GM11168 (cell line): ENCODE data around the gene CLMN.

Experiments
- in situ Hi-C: fragments of 300-500 bp; cut with MboI; formaldehyde crosslinking; loops from one replicate; pipeline ENCODE4 v1.12.0; 2022; ENCODE audit warnings: low sequenced_read_pairs; ENCODE audit not compliant: unreplicated experiment

Gene CLMN

GRCh38 chr14:95228240-95228639 lies 91.5 kb downstream of the CLMN start:
- in situ Hi-C loops: no loop called here

- in situ Hi-C loops: no loop called here
These were observed 92.3 kb downstream of the CLMN start for GRCh38 chr14:95227279-95227860.

- in situ Hi-C loops: no loop called here
These were observed 92.9 kb downstream of the CLMN start for GRCh38 chr14:95226801-95227200.

- in situ Hi-C loops: no loop called here
These were observed 94.3 kb downstream of the CLMN start for GRCh38 chr14:95225251-95225887.

GRCh38 chr14:95222870-95223398 lies 96.8 kb downstream of the CLMN start:
- in situ Hi-C loops: no loop called here

GRCh38 chr14:95222151-95222631 lies 97.5 kb downstream of the CLMN start:
- in situ Hi-C loops: no loop called here

- in situ Hi-C loops: no loop called here
These were observed 98.2 kb downstream of the CLMN start for GRCh38 chr14:95221531-95221930.

GRCh38 chr14:95220663-95221231 lies 99.0 kb downstream of the CLMN start:
- in situ Hi-C loops: no loop called here

GRCh38 chr14:95218472-95219193 lies 101.1 kb downstream of the CLMN start:
- in situ Hi-C loops: no loop called here

GRCh38 chr14:95218006-95218405 lies 101.7 kb downstream of the CLMN start:
- in situ Hi-C loops: no loop called here

- in situ Hi-C loops: no loop called here
These were observed 102.3 kb downstream of the CLMN start for GRCh38 chr14:95217391-95217900.

GRCh38 chr14:95216008-95216407 lies 103.7 kb downstream of the CLMN start:
- in situ Hi-C loops: no loop called here

- in situ Hi-C loops: no loop called here
These were observed 104.5 kb downstream of the CLMN start for GRCh38 chr14:95215094-95215725.

GRCh38 chr14:95213774-95214173 lies 105.9 kb downstream of the CLMN start:
- in situ Hi-C loops: no loop called here

GRCh38 chr14:95211721-95212504 lies 107.8 kb downstream of the CLMN start:
- in situ Hi-C loops: no loop called here

GRCh38 chr14:95210699-95211098 lies 109.0 kb downstream of the CLMN start:
- in situ Hi-C loops: no loop called here

- in situ Hi-C loops: no loop called here
These were observed 111.1 kb downstream of the CLMN start for GRCh38 chr14:95208598-95208997.

GRCh38 chr14:95207475-95208233 lies 112.1 kb downstream of the CLMN start:
- in situ Hi-C loops: no loop called here

GRCh38 chr14:95206534-95206933 lies 113.2 kb downstream of the CLMN start:
- in situ Hi-C loops: no loop called here
